HCT116 (cell line): ENCODE measurements around the gene OR5A1.

Experiments
- EGR1 ChIP-seq: IDR thresholded peaks from 2 replicates; pipeline ENCODE4 v1.6.1; 2012; ENCODE audit warnings: low read depth
- POLR2AphosphoS5 ChIP-seq: IDR thresholded peaks from 2 replicates; pipeline ENCODE4 v1.6.1; 2011; ENCODE audit warnings: mild to moderate bottlenecking, low read depth, low read length, moderate library complexity

- no peak for TF ChIP-seq POLR2AphosphoS5
- no peak for TF ChIP-seq EGR1
These were observed 21.2 kb upstream of the OR5A1 start for GRCh38 chr11:59415111-59415510.
